Osteocyte (in vitro differentiated cells): ENCODE data around the gene TEKT4. TPM values are rescaled to one million over a fixed set of nuclear protein-coding genes. Genes with fewer than 3 reads are reported as not detected.
"Not testable (repeated sequence)": the region's sequence is repeated elsewhere in the genome, so short reads cannot be mapped to it uniquely, and the experiment has no call there.

Experiments used
- DNase-seq: peaks from one replicate; pipeline ENCODE4 v3.0.0; 2021; ENCODE audit warnings: mixed read lengths; ENCODE audit not compliant: unreplicated experiment; ENCODE audit errors: extremely low spot score
- H3K27ac Mint-ChIP-seq: one replicate; pipeline ENCODE4 v1.8.0; 2021; ENCODE audit warnings: mild to moderate bottlenecking, mixed read lengths; ENCODE audit not compliant: unreplicated experiment
- H3K27me3 Mint-ChIP-seq: one replicate; pipeline ENCODE4 v1.8.0; 2021; ENCODE audit warnings: mixed read lengths; ENCODE audit not compliant: unreplicated experiment
- H3K36me3 Mint-ChIP-seq: one replicate; pipeline ENCODE4 v1.8.0; 2021; ENCODE audit warnings: mixed read lengths; ENCODE audit not compliant: unreplicated experiment
- H3K4me1 Mint-ChIP-seq: one replicate; pipeline ENCODE4 v1.8.0; 2021; ENCODE audit warnings: mixed read lengths; ENCODE audit not compliant: unreplicated experiment
- H3K4me3 Mint-ChIP-seq: one replicate; pipeline ENCODE4 v1.8.0; 2021; ENCODE audit warnings: mild to moderate bottlenecking, moderate library complexity, mixed read lengths; ENCODE audit not compliant: unreplicated experiment
- H3K9me3 Mint-ChIP-seq: one replicate; pipeline ENCODE4 v1.8.0; 2021; ENCODE audit warnings: mixed read lengths; ENCODE audit not compliant: unreplicated experiment
- total RNA-seq: library from RNA; stranded (reverse); gene quantifications from 2 replicates; pipeline ENCODE4 v1.2.1, GENCODE V29; 2021
- TF ChIP-seq, protein P1 (sequence below): fragments of 200-600 bp; sonication (generic); IDR thresholded peaks from 2 replicates; pipeline ENCODE4 v1.5.0; 2021; ENCODE audit warnings: antibody characterized with exemption, mild to moderate bottlenecking, moderate library complexity

The TEKT4 gene
- total RNA-seq, 1 donor from 2014 or later = not detected

DNA sequence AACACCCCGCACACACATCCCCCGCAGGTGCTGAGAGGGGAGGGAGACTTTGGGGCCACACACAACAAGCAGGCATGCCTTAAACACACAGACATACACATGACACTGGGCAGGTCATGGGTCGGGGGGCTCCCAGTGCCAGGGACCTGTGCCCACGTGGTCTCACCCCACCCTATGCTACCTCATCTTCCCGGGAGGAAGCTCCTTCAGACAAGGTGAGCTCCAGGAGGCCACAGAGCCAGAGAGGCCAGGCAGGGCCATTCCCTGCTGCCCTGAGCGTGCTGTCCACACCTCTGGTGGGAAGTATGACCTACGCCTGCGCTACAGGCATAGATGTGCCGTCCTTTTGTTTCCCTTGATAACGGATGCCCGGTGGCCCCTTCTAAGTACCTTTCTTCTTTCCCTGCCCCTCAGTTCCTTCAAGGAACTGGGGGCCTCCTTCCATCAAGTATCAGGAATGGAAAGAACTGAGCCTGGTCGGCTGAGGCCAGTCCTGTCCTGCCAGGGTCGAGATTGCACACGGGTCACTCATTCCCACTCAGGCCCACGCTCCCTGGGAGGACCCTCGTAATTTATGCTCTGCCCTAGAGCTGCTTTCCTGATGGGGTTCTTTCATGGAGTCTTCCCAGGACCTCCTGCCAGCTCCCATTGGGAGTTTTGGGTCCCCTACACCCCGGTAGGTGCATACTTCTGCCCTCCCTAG, 4.7 kb downstream of the TEKT4 start:
- Mint-ChIP-seq H3K4me1 (no peaks in the 10 kb centered on the region), H3K27me3 (no peaks in the 10 kb centered on the region), H3K36me3 (no peaks in the 10 kb centered on the region), H3K4me3 (no peak overlapping the region), H3K27ac (no peak overlapping the region), H3K9me3 (no peaks in the 10 kb centered on the region)
- no peak for DNase-seq
- TF ChIP-seq, protein P1, sequence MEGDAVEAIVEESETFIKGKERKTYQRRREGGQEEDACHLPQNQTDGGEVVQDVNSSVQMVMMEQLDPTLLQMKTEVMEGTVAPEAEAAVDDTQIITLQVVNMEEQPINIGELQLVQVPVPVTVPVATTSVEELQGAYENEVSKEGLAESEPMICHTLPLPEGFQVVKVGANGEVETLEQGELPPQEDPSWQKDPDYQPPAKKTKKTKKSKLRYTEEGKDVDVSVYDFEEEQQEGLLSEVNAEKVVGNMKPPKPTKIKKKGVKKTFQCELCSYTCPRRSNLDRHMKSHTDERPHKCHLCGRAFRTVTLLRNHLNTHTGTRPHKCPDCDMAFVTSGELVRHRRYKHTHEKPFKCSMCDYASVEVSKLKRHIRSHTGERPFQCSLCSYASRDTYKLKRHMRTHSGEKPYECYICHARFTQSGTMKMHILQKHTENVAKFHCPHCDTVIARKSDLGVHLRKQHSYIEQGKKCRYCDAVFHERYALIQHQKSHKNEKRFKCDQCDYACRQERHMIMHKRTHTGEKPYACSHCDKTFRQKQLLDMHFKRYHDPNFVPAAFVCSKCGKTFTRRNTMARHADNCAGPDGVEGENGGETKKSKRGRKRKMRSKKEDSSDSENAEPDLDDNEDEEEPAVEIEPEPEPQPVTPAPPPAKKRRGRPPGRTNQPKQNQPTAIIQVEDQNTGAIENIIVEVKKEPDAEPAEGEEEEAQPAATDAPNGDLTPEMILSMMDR = no peak

DNA sequence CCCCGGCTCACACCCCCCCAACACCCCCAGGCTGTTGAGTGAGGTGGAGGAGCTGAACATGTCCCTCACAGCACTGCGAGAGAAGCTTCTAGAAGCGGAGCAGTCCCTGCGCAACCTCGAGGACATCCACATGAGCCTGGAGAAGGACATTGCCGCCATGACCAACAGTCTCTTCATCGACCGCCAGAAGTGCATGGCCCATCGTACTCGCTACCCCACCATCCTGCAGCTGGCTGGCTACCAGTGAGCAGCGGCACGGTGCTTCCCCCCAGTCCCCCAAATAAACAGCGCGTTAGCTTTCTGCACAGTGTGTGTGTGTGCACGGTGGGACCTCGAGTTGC, 5.3 kb downstream of the TEKT4 start:
- DNase-seq = no peak
- Mint-ChIP-seq H3K4me3 (no peak overlapping the region), H3K27ac (no peak overlapping the region), H3K36me3 (no peaks in the 10 kb centered on the region), H3K27me3 (no peaks in the 10 kb centered on the region), H3K9me3 (no peaks in the 10 kb centered on the region), H3K4me1 (no peaks in the 10 kb centered on the region)
- TF ChIP-seq, protein P1 = no peak

DNA sequence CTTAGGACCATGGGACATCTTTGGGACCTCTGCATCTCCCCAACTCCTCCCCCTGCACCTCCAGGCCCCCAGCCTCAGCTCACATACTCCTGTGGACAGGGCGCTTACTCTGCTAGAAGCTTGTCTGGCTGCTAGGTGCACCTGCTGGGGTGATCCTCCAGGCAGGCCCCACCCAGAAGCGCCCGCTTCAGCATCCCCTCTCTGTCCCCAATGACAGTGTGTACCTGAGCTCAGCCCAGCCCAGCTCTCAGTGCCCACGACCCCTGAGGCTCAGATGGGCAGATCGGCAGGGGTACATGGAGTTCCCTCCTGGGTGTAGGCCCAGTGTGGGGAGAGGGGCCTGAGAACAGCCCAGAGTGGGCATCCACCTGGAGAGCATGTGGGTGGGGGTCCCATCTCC, 5.9 kb downstream of the TEKT4 start:
- no peak for DNase-seq
- H3K4me1 Mint-ChIP-seq = no peaks in the 10 kb centered on the region
- H3K27ac Mint-ChIP-seq = no peak overlapping the region
- H3K4me3 Mint-ChIP-seq = no peak overlapping the region
- no peaks in the 10 kb centered on the region for H3K36me3 Mint-ChIP-seq
- TF ChIP-seq, protein P1 = no peak
- H3K27me3 Mint-ChIP-seq = no peaks in the 10 kb centered on the region
- no peaks in the 10 kb centered on the region for H3K9me3 Mint-ChIP-seq

DNA sequence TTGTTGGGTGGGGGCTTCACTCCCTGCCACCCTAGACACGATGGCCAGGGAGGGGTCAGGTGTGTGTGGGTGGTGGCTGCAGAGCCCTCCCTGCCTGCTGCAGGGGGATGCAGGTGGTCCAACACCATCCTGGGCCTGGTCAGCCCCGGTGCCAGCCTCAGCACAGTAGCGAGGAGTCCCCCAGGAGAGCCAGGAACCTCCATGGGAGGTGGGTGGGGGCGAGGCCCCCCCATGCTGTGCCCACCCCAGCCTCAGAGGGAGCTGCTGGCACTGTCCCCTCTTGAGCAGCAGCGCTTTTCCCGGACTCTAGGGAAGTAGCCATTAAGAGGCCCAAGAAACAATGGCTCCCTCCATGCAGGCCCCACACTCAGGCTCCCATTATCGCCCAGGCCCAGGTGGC, 7.3 kb downstream of the TEKT4 start:
- not testable (repeated sequence) for H3K4me3 Mint-ChIP-seq, H3K4me1 Mint-ChIP-seq, H3K27ac Mint-ChIP-seq, H3K27me3 Mint-ChIP-seq, DNase-seq, H3K36me3 Mint-ChIP-seq, H3K9me3 Mint-ChIP-seq

DNA sequence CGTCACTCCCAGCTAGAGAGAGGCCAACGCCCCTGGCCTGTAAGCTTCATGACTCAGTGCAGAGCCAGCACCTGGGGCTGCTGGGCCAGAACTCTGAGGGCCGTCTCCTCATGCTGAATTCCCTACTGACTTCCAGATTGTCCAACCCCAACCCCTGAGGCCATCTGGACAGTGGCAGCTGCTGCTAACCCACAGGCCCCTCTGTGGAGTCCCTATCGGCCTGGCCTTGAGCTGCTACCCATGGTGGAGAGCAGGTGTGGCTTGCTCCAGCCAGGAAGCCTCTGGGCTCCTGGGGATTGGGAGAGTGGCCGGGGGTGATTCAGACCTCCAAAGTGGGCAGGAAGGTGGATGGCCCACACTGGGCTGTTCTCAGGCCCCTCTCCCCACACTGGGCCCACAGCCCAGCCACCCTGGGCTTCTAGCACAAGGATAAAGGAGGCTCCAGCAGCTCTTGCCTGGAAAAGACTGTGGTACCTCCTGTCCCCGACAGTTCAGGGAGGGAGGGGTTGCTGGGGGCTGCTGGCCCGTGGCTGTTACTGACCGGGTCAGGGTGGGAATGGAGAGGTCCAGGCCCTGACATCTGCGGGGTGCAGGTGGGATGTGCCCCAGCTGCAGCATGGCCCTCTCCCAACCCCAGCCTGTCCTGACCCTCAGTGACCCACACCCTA, 8.2 kb downstream of the TEKT4 start:
- H3K4me3 Mint-ChIP-seq = no peak overlapping the region
- DNase-seq = no peak
- H3K36me3 Mint-ChIP-seq = no peaks in the 10 kb centered on the region
- H3K27ac Mint-ChIP-seq = no peak overlapping the region
- H3K27me3 Mint-ChIP-seq = no peaks in the 10 kb centered on the region
- H3K4me1 Mint-ChIP-seq = no peaks in the 10 kb centered on the region
- H3K9me3 Mint-ChIP-seq = peaks cover 3% of the 10 kb centered on the region
- TF ChIP-seq, protein P1 = no peak
